ENCODE data around the gene CLCN5.

CLCN5 gene

DNA sequence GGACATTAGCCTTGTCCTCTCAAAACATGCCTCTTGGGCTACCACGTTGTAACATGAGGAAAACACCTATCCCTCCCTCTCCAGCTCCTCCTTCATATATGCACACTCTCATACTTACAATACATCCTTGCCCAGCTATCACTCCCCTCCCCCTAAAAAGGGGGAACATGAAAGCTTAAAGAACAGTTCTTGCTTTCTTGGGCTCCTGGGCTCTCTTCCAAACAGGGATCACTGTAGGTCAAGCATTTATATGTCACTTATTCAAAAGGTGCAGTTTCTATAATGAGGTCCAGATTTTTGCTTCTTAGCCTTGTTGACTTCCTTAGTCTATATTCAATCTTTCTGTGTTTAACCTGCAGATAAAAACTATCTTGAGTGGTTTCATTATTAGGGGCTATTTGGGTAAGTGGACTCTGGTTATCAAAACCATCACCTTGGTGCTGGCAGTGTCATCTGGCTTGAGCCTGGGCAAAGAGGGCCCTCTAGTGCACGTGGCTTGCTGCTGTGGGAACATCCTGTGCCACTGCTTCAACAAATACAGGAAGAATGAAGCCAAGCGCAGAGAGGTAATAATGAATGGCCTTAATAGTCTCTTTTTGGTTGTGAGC is 159.0 kb downstream of the CLCN5 start:
- DNase-seq (ENCODE audit: low spot score), result no peak

DNA sequence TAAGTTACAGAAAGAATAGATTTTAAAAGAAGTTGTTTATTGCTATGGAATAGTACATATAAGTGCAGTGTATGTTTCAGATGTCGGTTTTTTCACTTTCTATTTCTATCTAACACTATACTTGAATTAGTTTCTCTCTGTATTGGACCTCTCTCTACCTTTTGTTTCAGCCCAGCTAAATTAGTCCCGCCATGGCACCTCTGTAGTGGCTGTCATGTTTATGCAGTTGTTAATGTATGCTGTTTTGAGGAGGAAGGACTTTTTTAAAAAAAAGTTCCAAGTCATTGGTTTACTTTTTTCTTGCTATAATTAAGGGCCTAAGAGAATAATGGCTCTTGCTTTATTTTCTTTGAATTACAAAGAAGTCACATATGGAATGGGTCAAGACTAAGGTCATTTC is 160.3 kb downstream of the CLCN5 start:
- no peak for DNase-seq (ENCODE audit: low spot score)

- DNase-seq (ENCODE audit: low spot score), result no peak
These were observed 166.2 kb downstream of the CLCN5 start for GRCh38 chrX:50088645-50089044.

DNA sequence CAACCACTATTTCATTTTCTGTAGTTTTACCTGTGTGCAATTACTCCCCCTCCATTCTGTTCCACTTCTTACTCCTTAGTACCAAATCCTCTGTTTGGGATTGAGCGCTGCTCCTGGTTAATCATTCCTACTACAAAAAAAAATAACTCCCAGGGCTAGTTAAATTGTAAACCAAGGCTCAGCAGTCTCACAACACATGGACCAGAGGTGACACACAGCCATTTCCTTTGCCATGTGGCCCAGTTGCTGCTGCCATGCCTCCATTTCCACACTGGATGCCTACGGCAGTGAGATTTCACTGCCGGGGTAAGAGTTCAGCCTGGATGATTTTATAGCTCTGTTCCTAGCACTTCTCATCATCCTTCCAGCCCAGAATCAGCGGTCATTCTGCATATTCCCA is 171.2 kb downstream of the CLCN5 start:
- DNase-seq (ENCODE audit: low spot score), result no peak

DNA sequence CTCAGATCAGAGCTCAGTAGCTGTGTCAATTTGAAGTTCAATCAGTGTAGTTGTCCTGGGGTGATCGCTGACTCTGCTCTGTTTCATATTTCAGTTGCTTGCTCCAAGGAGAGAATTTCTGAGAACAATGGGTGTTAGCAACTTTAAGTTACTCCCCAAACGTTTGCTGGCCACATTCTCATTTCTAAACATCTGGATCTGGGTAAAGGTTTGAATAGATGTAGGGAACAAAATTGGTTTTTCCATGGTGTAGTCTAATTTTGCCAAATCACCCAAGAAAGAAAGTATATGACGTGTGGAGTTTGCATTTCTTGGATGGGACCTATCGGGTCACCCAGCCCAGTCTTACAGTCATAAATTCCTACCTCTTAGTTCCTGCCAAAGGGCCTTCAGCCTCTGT is 174.7 kb downstream of the CLCN5 start:
- DNase-seq (ENCODE audit: low spot score), result no peak

GRCh38 chrX:50098241-50098640 is 175.8 kb downstream of the CLCN5 start:
- DNase-seq (ENCODE audit: low spot score), result no peak

DNA sequence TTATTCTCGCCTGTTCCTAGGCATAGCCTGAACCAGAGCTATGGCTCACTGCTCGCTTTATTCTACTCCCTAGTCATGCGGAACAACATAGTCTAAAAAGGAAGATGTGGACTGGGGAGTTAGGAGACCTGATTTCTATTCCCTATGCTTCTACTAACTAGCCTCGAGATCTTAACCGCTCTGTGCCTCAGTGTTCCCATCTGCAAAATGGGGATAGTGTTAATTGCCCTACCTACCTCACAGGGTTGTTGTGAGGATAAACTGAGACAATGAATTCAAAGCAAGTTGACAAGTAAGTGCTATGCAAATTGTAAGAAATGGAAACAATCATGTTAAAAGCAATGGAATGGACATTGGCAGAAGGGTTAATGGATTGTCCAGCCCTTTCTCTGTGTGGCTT is 176.4 kb downstream of the CLCN5 start:
- no peak for DNase-seq (ENCODE audit: low spot score)

DNA sequence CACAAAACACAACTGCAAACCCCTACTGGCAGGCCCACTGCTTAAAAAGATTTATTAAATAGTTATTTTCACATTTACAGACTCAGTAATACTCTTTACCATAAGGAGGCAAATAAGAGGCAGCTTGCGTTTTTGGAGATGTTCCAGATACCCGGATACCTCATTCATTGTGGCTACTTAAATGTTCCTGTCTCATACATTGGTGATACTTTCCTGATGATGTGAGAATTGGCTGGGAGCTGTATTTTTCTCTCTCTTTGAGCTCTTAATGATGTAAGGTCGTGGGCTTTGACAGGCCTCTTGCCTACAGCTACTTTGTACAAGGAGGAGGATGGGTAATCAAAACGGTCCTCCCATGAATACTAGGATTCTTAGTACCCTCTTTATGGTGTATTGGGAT is 176.9 kb downstream of the CLCN5 start:
- no peak for DNase-seq (ENCODE audit: low spot score)

DNA sequence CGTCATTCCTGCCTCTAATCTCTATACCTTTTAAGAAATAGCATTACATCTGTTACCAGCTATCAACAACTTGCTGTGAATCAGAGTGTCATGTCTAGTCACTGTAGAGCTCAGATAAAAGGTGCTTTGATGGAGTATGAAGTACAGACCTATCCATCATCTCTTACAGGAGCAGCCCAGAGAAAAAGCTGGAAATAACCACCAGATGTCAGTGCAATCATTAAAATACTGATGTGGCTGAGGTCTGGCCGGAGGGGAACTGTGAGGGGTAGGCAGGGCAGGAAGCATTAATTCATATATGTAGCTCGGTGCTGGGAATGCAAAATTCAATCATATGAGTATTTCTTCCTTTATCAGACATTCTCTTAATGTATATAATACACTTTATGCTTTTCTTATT is 177.8 kb downstream of the CLCN5 start:
- DNase-seq (ENCODE audit: low spot score), result peak; percentile 11

GRCh38 chrX:50103176-50103575 is 180.8 kb downstream of the CLCN5 start:
- DNase-seq (ENCODE audit: low spot score), result no peak

GRCh38 chrX:50103866-50104566 is 181.6 kb downstream of the CLCN5 start:
- DNase-seq (ENCODE audit: low spot score), result no peak

DNA sequence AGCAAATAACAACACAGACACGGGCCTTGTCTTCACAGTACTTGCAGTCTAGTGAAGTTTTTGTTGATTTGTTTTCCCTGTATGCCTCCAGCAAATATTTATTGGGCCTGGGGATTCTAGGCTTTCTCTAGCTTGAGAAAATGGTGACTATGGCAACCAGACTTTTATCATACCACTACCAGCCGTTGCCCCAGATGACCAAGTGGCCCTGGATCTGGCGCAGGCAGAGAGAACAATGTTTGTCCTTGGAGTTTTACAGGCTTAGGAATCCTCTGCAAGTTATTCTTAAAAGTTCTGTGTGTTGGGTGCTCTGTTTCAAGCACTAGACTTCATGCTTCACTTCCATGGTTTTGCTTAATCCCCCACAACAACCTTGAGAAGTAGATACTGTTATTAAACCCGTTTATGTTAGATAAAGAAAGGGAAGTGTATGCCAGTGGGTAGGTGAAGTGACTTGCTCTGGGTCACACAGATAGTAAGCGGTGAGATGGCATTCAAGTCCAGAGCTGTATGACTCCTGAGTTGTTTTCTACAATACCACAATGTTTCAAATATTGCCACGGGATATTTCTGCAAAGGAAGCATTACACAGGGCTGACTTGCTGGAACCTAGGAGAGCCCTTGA is 183.8 kb downstream of the CLCN5 start:
- DNase-seq (ENCODE audit: low spot score), result no peak

DNA sequence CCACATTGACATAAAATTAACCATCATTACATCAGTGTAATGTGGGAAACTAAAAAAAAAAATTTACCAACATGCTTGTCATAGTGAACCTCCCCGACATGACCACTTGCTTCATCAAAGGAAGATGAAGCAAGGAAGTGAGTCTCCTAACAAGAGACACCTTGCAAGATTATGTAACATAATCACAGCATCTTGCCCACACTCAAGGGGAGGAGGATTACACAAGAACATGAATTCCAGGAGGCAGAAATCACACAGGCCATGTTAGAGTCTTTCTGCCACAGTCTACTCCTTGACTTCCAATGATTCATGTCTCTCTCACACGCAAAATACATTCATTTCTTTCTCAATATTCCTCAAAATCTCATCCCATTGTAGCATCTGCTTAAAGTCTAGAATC is 185.1 kb downstream of the CLCN5 start:
- DNase-seq (ENCODE audit: low spot score), result no peak

DNA sequence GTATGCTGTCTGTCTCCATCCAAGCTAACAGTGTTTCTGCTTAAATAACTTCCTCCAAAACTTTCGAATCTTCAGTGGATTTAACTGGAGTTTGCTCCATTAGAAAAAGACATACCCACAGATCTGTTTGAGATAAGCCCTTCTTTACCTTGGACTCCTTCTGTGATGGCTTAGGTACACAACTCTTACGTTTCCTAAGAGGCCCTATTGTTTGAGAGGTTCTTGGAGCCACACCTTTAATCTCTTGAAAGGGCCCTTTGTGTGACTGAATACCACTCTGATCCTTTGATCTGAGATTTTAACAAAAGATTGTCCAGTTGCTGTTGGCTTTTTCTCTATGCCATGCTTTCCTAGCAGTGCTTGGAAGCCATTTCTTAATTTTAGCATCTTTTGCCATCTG is 185.9 kb downstream of the CLCN5 start:
- DNase-seq (ENCODE audit: low spot score), result no peak

GRCh38 chrX:50111742-50112141 is 189.3 kb downstream of the CLCN5 start:
- no peak for DNase-seq (ENCODE audit: low spot score)

- DNase-seq (ENCODE audit: low spot score), result no peak
These were observed 191.7 kb downstream of the CLCN5 start for GRCh38 chrX:50114113-50114512.

DNA sequence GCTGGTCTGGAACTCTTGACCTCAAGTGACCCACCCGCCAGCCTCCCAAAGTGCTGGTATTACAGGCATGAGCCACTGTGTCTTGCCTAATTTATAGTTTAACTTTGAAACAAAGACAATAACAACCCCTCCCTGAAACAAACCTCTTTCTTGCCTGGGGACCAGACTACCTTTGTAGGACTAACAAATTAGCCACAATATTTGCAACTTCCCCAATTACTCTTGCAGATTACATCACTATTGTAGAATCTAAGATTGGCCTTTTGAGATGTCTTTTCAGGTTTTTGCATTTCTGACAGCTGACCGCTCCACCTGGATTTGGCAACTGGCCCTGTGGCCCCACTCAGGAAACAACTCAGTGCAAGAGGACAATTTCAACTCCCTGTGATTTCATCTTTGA is 193.6 kb downstream of the CLCN5 start:
- no peak for DNase-seq (ENCODE audit: low spot score)

GRCh38 chrX:50117476-50117875 is 195.1 kb downstream of the CLCN5 start:
- no peak for DNase-seq (ENCODE audit: low spot score)

DNA sequence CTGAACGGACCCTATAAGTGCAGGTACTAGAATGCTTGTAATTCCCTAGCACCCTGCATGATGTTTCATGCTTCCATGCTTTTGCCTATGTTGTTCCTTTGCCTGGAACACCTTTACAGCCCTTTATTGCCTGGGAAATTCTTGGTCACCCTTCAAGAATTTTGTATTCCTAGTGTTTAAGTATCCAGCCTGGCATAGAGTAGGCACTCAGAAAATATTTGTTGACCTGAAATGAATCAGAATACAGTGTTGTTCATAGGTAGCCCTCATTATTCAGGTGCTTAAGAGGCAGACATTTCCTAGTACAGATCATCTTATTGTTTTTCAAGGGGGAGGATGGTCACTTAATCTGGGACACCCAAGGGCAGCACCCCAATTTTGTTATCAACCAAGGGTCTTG is 203.1 kb downstream of the CLCN5 start:
- no peak for DNase-seq (ENCODE audit: low spot score)

DNA sequence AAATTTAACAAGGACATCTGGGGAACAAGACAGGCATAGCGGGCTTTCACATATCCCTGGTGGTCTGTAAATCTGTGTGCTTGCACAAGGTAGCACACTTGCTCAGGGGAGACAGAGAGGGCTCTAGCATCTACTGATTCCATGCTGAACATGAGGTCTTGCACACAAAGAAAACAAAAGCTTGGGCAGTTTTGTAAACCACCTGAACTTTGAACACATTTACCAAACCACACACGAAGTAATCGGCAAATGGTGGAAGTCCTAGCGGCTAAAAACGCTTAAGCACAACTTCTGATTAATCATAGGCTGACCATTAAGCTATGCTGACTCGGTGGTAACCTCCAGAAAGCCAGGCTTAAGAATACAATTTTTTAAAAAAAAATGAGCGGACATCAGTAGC is 225.6 kb downstream of the CLCN5 start:
- DNase-seq (ENCODE audit: low spot score), result no peak
